GM21723 (cell line): ENCODE data around the gene C3orf52.

Source experiments
- ATAC-seq: cut with Tn5 transposase; IDR thresholded peaks from one replicate; pipeline ENCODE4 v1.9.1; 2021; ENCODE audit warnings: mild to moderate bottlenecking, moderate library complexity; ENCODE audit not compliant: unreplicated experiment

Gene C3orf52

GRCh38 chr3:112116748-112117186 lies 30.6 kb downstream of the C3orf52 start:
- no peak for ATAC-seq

GRCh38 chr3:112117415-112117814 lies 31.2 kb downstream of the C3orf52 start:
- ATAC-seq, result no peak

- ATAC-seq, result peak; percentile 11
These were observed 31.8 kb downstream of the C3orf52 start for GRCh38 chr3:112117841-112118571.

GRCh38 chr3:112119962-112120836 lies 34.0 kb downstream of the C3orf52 start:
- ATAC-seq, result peak; percentile 31

GRCh38 chr3:112121577-112122547 lies 35.7 kb downstream of the C3orf52 start:
- ATAC-seq, result no peak

- ATAC-seq, result no peak
These were observed 36.7 kb downstream of the C3orf52 start for GRCh38 chr3:112122870-112123269.

GRCh38 chr3:112123548-112123947 lies 37.4 kb downstream of the C3orf52 start:
- peak; percentile 39 for ATAC-seq

- no peak for ATAC-seq
These were observed 38.9 kb downstream of the C3orf52 start for GRCh38 chr3:112124907-112125607.

GRCh38 chr3:112126511-112126911 lies 40.3 kb downstream of the C3orf52 start:
- no peak for ATAC-seq

- ATAC-seq, result no peak
These were observed 41.6 kb downstream of the C3orf52 start for GRCh38 chr3:112127522-112128494.

- ATAC-seq, result peak; percentile 50
These were observed 42.9 kb downstream of the C3orf52 start for GRCh38 chr3:112128843-112129727.

GRCh38 chr3:112129925-112130637 lies 43.9 kb downstream of the C3orf52 start:
- no peak for ATAC-seq

GRCh38 chr3:112130638-112130993 lies 44.4 kb downstream of the C3orf52 start:
- ATAC-seq, result no peak

- ATAC-seq, result no peak
These were observed 44.9 kb downstream of the C3orf52 start for GRCh38 chr3:112131111-112131510.

GRCh38 chr3:112132088-112132487 lies 45.9 kb downstream of the C3orf52 start:
- no peak for ATAC-seq

- ATAC-seq, result peak; percentile 0
These were observed 46.4 kb downstream of the C3orf52 start for GRCh38 chr3:112132554-112132953.

GRCh38 chr3:112132975-112133448 lies 46.8 kb downstream of the C3orf52 start, which contains the start of gene GCSAM:
GCSAM (minus strand) TSS chr3:112133248; CDS start chr3:112133120, 128 bp downstream.
- peak; percentile 68 for ATAC-seq
